Measurements from ENCODE around the gene ATL3.
A peak's percentile ranks its signal among the peaks of the same experiment; 100 is the strongest.
"Not testable (repeated sequence)": the region's sequence is repeated elsewhere in the genome, so short reads cannot be mapped to it uniquely, and the experiment has no call there.

Gene ATL3

GRCh38 chr11:63671322-63672155, at the start of gene ATL3:
Gene ATL3, minus strand, starts transcription at chr11:63671376. Its CDS starts 41 bp downstream, at chr11:63671335.
- DNase-seq, result no peak

- DNase-seq, result no peak
Measured at GRCh38 chr11:63720611-63721010, 49.4 kb upstream of the ATL3 start.

- no peak for DNase-seq
Measured at GRCh38 chr11:63719987-63720386, 48.8 kb upstream of the ATL3 start.

- no peak for DNase-seq
Measured at GRCh38 chr11:63719001-63719400, 47.8 kb upstream of the ATL3 start.

GRCh38 chr11:63716046-63716445, 44.9 kb upstream of the ATL3 start:
- no peak for DNase-seq

- DNase-seq, result no peak
Measured at GRCh38 chr11:63713766-63714165, 42.6 kb upstream of the ATL3 start.

GRCh38 chr11:63711838-63712237, 40.7 kb upstream of the ATL3 start:
- no peak for DNase-seq

GRCh38 chr11:63710476-63711217, 39.5 kb upstream of the ATL3 start:
- no peak for DNase-seq

- DNase-seq, result no peak
Measured at GRCh38 chr11:63709336-63709884, 38.2 kb upstream of the ATL3 start.

- DNase-seq, result no peak
Measured at GRCh38 chr11:63708764-63709163, 37.6 kb upstream of the ATL3 start.

GRCh38 chr11:63705526-63705925, 34.4 kb upstream of the ATL3 start:
- no peak for DNase-seq

- no peak for DNase-seq
Measured at GRCh38 chr11:63699896-63700295, 28.7 kb upstream of the ATL3 start.

GRCh38 chr11:63698976-63699733, 28.0 kb upstream of the ATL3 start:
- no peak for DNase-seq

GRCh38 chr11:63694596-63694995, 23.4 kb upstream of the ATL3 start:
- no peak for DNase-seq

- no peak for DNase-seq
Measured at GRCh38 chr11:63687845-63688244, 16.7 kb upstream of the ATL3 start.

- no peak for DNase-seq
Measured at GRCh38 chr11:63686926-63687325, 15.8 kb upstream of the ATL3 start.

GRCh38 chr11:63685158-63685721, 14.1 kb upstream of the ATL3 start:
- not testable (repeated sequence) for DNase-seq

GRCh38 chr11:63683133-63683991, 12.2 kb upstream of the ATL3 start:
- DNase-seq, result no peak

GRCh38 chr11:63682066-63683021, 11.2 kb upstream of the ATL3 start:
- DNase-seq, result peak in 1 of 2 experiments; percentile 11

- DNase-seq, result peak; percentile 95 to 98
Measured at GRCh38 chr11:63681321-63682065, 10.3 kb upstream of the ATL3 start, which contains the start of gene RTN3. Gene RTN3, plus strand, starts transcription at chr11:63681500. Its CDS starts 137 bp downstream, at chr11:63681637.
